A549 (cell line): ENCODE measurements around the gene JAG2.
A peak's percentile ranks its signal among the peaks of the same experiment; 100 is the strongest.

Source experiments
- BHLHE40 ChIP-seq: IDR thresholded peaks from 2 replicates; pipeline ENCODE4 v1.6.1; 2012; ENCODE audit warnings: low read depth, low read length, inconsistent platforms
- CHD2 ChIP-seq: fragments of 150-350 bp; IDR thresholded peaks from 2 replicates; pipeline ENCODE4 v1.6.1; 2014; ENCODE audit warnings: low read length; ENCODE audit not compliant: partially characterized antibody
- EP300 ChIP-seq, 2 experiments: fragments of >200 bp; sonication (Bioruptor Twin); formaldehyde crosslinking; IDR thresholded peaks; 2 replicates in 1 of 2; 3 replicates in 1 of 2; pipeline ENCODE4 v1.6.1; 2016 to 2017
- HOXB5 ChIP-seq: fragments of 250-450 bp; sonication (Bioruptor Pico); IDR thresholded peaks from 2 replicates; pipeline ENCODE4 v1.5.0; 2020; ENCODE audit warnings: mild to moderate bottlenecking, moderate library complexity
- MAZ ChIP-seq: fragments of 150-350 bp; IDR thresholded peaks from 2 replicates; pipeline ENCODE4 v1.6.1; 2014; ENCODE audit warnings: antibody characterized with exemption, low read depth, low read length, borderline replicate concordance
- RAD21 ChIP-seq, 2 experiments: fragments of >200 bp in 1 of 2; sonication (Bioruptor Twin) in 1 of 2; formaldehyde crosslinking in 1 of 2; IDR thresholded peaks in 1 of 2; conservative IDR thresholded peaks in 1 of 2; 2 replicates in 1 of 2; 3 replicates in 1 of 2; pipeline ENCODE4 v1.6.1; 2012 to 2018; ENCODE audit warnings: inconsistent platforms in 1 of 2
- RCOR1 ChIP-seq: fragments of 150-350 bp; IDR thresholded peaks from 2 replicates; pipeline ENCODE4 v1.6.1; 2014; ENCODE audit warnings: antibody characterized with exemption, low read length, low read depth
- RFX5 ChIP-seq: fragments of 450-650 bp; IDR thresholded peaks from 2 replicates; pipeline ENCODE4 v1.7.1; 2014; ENCODE audit warnings: antibody characterized with exemption, mild to moderate bottlenecking, moderate library complexity
- TF ChIP-seq, protein P1 (sequence below): fragments of 200-600 bp; sonication (generic); IDR thresholded peaks from 2 replicates; pipeline ENCODE4 v1.6.1; 2016; ENCODE audit warnings: antibody characterized with exemption, mild to moderate bottlenecking, moderate library complexity
- TF ChIP-seq, protein P2 (sequence below): fragments of >200 bp; sonication (Bioruptor Twin); formaldehyde crosslinking; IDR thresholded peaks from 3 replicates; pipeline ENCODE4 v1.5.1; 2016
- TF ChIP-seq, protein P3 (sequence below): fragments of 150-350 bp; IDR thresholded peaks from 2 replicates; pipeline ENCODE4 v1.6.1; 2014; ENCODE audit warnings: low read depth, mild to moderate bottlenecking, low read length
- TF ChIP-seq, protein P4 (sequence below): fragments of 450-650 bp; IDR thresholded peaks from 2 replicates; pipeline ENCODE4 v1.6.1; 2014; ENCODE audit warnings: antibody characterized with exemption

DNA sequence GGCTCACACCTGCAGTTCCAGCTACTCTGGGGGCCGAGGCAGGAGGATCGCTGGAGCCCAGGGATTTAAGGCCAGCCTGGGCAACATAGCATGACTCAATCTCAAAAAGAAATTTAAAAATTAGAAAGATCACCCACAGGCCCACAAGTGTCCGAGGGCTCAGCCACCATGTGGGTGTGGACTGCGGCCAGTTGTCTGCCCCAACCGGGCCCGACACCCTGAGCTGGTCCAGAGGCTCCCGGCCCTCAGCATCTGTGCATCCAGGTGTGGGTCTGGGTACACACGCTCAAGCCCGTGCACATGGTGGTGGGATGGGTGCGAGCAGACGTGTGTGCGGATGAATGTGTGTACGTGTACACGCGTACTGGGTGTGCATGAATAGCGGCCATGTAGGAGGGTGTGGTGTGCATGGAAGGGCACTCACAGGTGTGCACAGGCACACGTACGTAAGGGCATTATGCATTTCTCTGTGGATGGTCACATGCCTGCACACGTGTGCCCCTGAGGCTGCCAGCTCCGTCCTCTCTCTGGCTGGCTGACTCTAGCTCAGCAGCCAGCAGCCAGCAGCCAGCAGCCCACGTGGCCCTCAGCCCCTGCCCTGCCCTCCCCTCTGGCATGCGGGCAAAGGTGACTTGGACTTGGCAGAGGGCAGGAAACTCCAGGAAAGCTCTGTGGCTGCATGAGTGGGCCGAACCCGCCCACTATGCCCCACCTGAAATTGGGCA, 35.8 kb upstream of the JAG2 start:
- TF ChIP-seq, protein P1, sequence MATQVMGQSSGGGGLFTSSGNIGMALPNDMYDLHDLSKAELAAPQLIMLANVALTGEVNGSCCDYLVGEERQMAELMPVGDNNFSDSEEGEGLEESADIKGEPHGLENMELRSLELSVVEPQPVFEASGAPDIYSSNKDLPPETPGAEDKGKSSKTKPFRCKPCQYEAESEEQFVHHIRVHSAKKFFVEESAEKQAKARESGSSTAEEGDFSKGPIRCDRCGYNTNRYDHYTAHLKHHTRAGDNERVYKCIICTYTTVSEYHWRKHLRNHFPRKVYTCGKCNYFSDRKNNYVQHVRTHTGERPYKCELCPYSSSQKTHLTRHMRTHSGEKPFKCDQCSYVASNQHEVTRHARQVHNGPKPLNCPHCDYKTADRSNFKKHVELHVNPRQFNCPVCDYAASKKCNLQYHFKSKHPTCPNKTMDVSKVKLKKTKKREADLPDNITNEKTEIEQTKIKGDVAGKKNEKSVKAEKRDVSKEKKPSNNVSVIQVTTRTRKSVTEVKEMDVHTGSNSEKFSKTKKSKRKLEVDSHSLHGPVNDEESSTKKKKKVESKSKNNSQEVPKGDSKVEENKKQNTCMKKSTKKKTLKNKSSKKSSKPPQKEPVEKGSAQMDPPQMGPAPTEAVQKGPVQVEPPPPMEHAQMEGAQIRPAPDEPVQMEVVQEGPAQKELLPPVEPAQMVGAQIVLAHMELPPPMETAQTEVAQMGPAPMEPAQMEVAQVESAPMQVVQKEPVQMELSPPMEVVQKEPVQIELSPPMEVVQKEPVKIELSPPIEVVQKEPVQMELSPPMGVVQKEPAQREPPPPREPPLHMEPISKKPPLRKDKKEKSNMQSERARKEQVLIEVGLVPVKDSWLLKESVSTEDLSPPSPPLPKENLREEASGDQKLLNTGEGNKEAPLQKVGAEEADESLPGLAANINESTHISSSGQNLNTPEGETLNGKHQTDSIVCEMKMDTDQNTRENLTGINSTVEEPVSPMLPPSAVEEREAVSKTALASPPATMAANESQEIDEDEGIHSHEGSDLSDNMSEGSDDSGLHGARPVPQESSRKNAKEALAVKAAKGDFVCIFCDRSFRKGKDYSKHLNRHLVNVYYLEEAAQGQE = no peak
- TF ChIP-seq RFX5 = no peak
- TF ChIP-seq, protein P2, sequence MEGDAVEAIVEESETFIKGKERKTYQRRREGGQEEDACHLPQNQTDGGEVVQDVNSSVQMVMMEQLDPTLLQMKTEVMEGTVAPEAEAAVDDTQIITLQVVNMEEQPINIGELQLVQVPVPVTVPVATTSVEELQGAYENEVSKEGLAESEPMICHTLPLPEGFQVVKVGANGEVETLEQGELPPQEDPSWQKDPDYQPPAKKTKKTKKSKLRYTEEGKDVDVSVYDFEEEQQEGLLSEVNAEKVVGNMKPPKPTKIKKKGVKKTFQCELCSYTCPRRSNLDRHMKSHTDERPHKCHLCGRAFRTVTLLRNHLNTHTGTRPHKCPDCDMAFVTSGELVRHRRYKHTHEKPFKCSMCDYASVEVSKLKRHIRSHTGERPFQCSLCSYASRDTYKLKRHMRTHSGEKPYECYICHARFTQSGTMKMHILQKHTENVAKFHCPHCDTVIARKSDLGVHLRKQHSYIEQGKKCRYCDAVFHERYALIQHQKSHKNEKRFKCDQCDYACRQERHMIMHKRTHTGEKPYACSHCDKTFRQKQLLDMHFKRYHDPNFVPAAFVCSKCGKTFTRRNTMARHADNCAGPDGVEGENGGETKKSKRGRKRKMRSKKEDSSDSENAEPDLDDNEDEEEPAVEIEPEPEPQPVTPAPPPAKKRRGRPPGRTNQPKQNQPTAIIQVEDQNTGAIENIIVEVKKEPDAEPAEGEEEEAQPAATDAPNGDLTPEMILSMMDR = no peak
- TF ChIP-seq, protein P3, sequence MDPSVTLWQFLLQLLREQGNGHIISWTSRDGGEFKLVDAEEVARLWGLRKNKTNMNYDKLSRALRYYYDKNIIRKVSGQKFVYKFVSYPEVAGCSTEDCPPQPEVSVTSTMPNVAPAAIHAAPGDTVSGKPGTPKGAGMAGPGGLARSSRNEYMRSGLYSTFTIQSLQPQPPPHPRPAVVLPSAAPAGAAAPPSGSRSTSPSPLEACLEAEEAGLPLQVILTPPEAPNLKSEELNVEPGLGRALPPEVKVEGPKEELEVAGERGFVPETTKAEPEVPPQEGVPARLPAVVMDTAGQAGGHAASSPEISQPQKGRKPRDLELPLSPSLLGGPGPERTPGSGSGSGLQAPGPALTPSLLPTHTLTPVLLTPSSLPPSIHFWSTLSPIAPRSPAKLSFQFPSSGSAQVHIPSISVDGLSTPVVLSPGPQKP = no peak
- TF ChIP-seq CHD2 = no peak
- no peak for TF ChIP-seq HOXB5 (CRISPR knock-in tag)
- TF ChIP-seq EP300 (IDR thresholded peaks at IDR 0.05) = no peak
- TF ChIP-seq, protein P4, sequence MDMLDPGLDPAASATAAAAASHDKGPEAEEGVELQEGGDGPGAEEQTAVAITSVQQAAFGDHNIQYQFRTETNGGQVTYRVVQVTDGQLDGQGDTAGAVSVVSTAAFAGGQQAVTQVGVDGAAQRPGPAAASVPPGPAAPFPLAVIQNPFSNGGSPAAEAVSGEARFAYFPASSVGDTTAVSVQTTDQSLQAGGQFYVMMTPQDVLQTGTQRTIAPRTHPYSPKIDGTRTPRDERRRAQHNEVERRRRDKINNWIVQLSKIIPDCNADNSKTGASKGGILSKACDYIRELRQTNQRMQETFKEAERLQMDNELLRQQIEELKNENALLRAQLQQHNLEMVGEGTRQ = peak; percentile 87
- no peak for TF ChIP-seq RCOR1
- TF ChIP-seq RAD21 (conservative IDR thresholded peaks at IDR 0.05 in 1 of 2, IDR thresholded peaks at IDR 0.05 in 1 of 2) = no peak
- no peak for TF ChIP-seq BHLHE40
- no peak for TF ChIP-seq MAZ
